ENCODE results near the gene MTR. TPM values are rescaled to one million over a fixed set of nuclear protein-coding genes. Genes with fewer than 3 reads are reported as not detected.

The MTR gene
- total RNA-seq, 1 experiment from 2014 or later, result 35.5 TPM

DNA sequence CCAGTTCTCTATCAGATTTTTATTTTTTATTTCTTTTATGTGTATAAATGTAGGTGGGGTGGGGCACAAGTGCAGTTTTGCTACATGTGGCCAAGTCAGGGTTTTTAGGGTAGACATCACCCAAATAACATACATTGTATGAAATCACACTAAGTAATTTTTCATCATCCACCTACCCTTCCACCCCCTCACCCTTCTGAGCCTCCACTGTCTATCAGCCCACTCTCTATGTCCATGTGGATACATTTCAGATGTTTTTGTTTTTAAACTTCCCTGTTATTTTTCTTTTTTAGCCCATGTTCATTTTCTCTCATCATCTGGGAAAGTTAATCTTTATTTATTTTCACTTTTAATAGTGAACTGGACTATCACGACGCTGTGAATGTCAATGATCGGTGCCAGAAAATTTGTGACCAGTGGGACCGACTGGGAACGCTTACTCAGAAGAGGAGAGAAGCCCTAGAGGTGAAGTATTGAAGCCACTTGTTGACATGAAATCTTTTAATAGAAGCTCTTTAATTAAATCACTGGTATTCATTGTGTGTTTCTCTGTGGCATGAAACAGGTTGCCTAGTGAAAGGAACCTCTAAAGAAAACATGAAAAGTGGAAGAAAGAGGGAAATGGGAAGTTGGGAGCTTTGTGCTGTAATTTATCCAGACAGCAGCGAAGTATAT, 47.6 kb upstream of the MTR start:
- no peak overlapping the region for H4K5ac ChIP-seq (ENCODE audit: insufficient read length, low read depth, low read length)
- no peak overlapping the region for H2BK5ac ChIP-seq (ENCODE audit: insufficient read length, low read length)
- no peak overlapping the region for H4K8ac ChIP-seq (replicated peaks; ENCODE audit: insufficient read length, low read depth, low read length)
- no peaks in the 10 kb centered on the region for H3K79me1 ChIP-seq (ENCODE audit: insufficient read depth, low read depth, low read length, poor library complexity, severe bottlenecking)
- H3K9me3 Mint-ChIP-seq, result no peaks in the 10 kb centered on the region
- H3K4me1 Mint-ChIP-seq, result no peaks in the 10 kb centered on the region
- H2AK5ac ChIP-seq (ENCODE audit: insufficient read length, low read length), result no peak overlapping the region
- no peak overlapping the region for H4K91ac ChIP-seq (ENCODE audit: insufficient read length, low read depth, low read length)
- no peak overlapping the region for H3K23ac ChIP-seq (ENCODE audit: insufficient read length, low read depth, low read length)
- WGBS (ENCODE audit: extremely low coverage, insufficient read length, low lambda C conversion rate), result no CpG with 5 or more reads among the region's 6 CpGs
- no peak overlapping the region for H3K27ac ChIP-seq (ENCODE audit: insufficient read length, low read depth, low read length)
- no peaks in the 10 kb centered on the region for H3K79me2 ChIP-seq (ENCODE audit: insufficient read depth, low read length)
- DNase-seq, result no peak
- H3K27me3 Mint-ChIP-seq (ENCODE audit: low read depth), result no peaks in the 10 kb centered on the region
- no peaks in the 10 kb centered on the region for H3K23me2 ChIP-seq (ENCODE audit: insufficient read length, low read depth, low read length, poor library complexity, severe bottlenecking)
- H2BK15ac ChIP-seq (ENCODE audit: low read depth, low read length), result no peak overlapping the region
- H2BK20ac ChIP-seq (ENCODE audit: low read depth, low read length, poor library complexity, severe bottlenecking), result no peak overlapping the region
- no peak overlapping the region for H3K9ac ChIP-seq (ENCODE audit: extremely low read depth, insufficient read length, low read length)
- H3K27me3 ChIP-seq (ENCODE audit: insufficient read depth, low read length), result no peaks in the 10 kb centered on the region
- H3K56ac ChIP-seq (ENCODE audit: insufficient read length, low read depth, low read length), result no peak overlapping the region
- H3K27ac Mint-ChIP-seq, result no peak overlapping the region
- no peak overlapping the region for H3K4me3 Mint-ChIP-seq
- H2BK12ac ChIP-seq (ENCODE audit: insufficient read length, low read depth, low read length), result no peak overlapping the region
- TF ChIP-seq, protein P1, sequence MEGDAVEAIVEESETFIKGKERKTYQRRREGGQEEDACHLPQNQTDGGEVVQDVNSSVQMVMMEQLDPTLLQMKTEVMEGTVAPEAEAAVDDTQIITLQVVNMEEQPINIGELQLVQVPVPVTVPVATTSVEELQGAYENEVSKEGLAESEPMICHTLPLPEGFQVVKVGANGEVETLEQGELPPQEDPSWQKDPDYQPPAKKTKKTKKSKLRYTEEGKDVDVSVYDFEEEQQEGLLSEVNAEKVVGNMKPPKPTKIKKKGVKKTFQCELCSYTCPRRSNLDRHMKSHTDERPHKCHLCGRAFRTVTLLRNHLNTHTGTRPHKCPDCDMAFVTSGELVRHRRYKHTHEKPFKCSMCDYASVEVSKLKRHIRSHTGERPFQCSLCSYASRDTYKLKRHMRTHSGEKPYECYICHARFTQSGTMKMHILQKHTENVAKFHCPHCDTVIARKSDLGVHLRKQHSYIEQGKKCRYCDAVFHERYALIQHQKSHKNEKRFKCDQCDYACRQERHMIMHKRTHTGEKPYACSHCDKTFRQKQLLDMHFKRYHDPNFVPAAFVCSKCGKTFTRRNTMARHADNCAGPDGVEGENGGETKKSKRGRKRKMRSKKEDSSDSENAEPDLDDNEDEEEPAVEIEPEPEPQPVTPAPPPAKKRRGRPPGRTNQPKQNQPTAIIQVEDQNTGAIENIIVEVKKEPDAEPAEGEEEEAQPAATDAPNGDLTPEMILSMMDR (conservative IDR thresholded peaks at IDR 0.05), result no peak
- no peak overlapping the region for H3T11ph ChIP-seq (ENCODE audit: low read length)
- no peak overlapping the region for H3K4ac ChIP-seq (ENCODE audit: low read depth, low read length)
- no peak overlapping the region for H2AFZ ChIP-seq (ENCODE audit: low read length)
- H3K4me1 ChIP-seq (ENCODE audit: insufficient read depth, low read length), result no peaks in the 10 kb centered on the region
- no peaks in the 10 kb centered on the region for H3K9me3 ChIP-seq (ENCODE audit: control insufficient read depth, low read depth, low read length)
- H3K36me3 Mint-ChIP-seq (ENCODE audit: insufficient read depth in 1 of 3, low read depth in 3 of 3), result peaks cover 0 to 4% (median 2%) of the 10 kb centered on the region in 3 experiments; a peak in 1 of 7 replicates
- no peak overlapping the region for H2BK120ac ChIP-seq (ENCODE audit: low read depth, low read length, poor library complexity, severe bottlenecking)
- H3K18ac ChIP-seq (ENCODE audit: insufficient read length, low read depth, low read length), result no peak overlapping the region
- H3K4me2 ChIP-seq (ENCODE audit: insufficient read depth, insufficient read length, low read length), result no peak overlapping the region
- H3K14ac ChIP-seq (ENCODE audit: insufficient read depth, low read length), result no peak overlapping the region
- no peaks in the 10 kb centered on the region for H4K20me1 ChIP-seq (ENCODE audit: control insufficient read depth, insufficient read depth, insufficient read length)
